Activated naive CD8-positive, alpha-beta T cell treated with anti-CD3 and anti-CD28 coated beads, Interleukin-2, amount 50 U/mL, for 24 hours (primary cell): ENCODE results near the gene CAPN10.

Experiments
- ATAC-seq: fragments of 150-1000 bp; cut with Tn5 transposase; one replicate; pipeline ENCODE4 v1.10.0; 2021
- DNase-seq: peaks from one replicate; pipeline ENCODE4 v3.0.0; 2021
- H3K27ac Mint-ChIP-seq: one replicate; pipeline ENCODE4 v1.8.0; 2021; ENCODE audit warnings: mild to moderate bottlenecking, mixed read lengths
- H3K27me3 Mint-ChIP-seq: one replicate; pipeline ENCODE4 v1.8.0; 2021; ENCODE audit warnings: mixed read lengths
- H3K36me3 Mint-ChIP-seq: one replicate; pipeline ENCODE4 v1.8.0; 2021; ENCODE audit warnings: low read depth, mixed read lengths
- H3K4me1 Mint-ChIP-seq: one replicate; pipeline ENCODE4 v1.8.0; 2021; ENCODE audit warnings: mixed read lengths
- H3K4me3 Mint-ChIP-seq: one replicate; pipeline ENCODE4 v1.8.0; 2021; ENCODE audit warnings: mild to moderate bottlenecking, moderate library complexity, mixed read lengths
- H3K9me3 Mint-ChIP-seq: one replicate; pipeline ENCODE4 v1.8.0; 2021; ENCODE audit warnings: mixed read lengths

Gene CAPN10

DNA sequence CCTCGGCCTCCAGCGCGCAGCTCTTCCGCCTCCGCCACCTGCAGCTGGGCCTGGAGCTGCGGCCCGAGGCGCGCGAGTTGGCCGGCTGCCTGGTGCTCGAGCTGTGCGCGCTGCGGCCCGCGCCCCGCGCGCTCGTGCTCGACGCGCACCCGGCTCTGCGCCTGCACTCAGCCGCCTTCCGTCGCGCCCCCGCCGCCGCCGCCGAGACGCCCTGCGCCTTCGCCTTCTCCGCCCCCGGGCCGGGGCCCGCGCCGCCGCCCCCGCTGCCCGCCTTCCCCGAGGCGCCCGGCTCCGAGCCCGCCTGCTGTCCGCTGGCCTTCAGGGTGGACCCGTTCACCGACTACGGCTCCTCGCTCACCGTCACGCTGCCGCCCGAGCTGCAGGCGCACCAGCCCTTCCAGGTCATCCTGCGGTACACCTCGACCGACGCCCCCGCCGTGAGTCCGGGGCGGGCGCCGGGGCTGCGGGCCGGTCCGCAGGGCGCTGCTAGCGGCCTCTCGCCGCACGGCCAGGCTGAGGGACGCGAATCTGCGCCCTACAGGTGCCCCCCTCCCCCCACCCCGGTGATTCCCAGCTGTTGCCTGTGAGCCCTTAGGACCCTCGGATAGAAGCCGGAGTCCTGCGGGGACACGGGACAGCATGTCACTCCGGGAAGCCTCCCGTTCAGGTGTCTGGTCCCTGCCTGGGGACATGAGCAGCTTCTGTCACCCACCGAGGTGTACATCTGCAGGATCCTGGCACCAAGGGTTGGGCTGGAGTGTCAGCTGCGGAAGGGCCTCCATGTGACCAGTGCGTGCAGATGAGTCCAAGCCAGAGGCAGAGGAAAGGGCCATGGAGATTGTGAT is 17.6 kb upstream of the CAPN10 start:
- no peaks in the 10 kb centered on the region for H3K27me3 Mint-ChIP-seq
- peak overlapping the region; percentile 42 for H3K27ac Mint-ChIP-seq
- ATAC-seq (no peak), DNase-seq (peak; percentile 45)
- no peaks in the 10 kb centered on the region for H3K9me3 Mint-ChIP-seq
- H3K36me3 Mint-ChIP-seq, result peaks cover 6% of the 10 kb centered on the region
- H3K4me3 Mint-ChIP-seq, result peak overlapping the region; percentile 78
- H3K4me1 Mint-ChIP-seq, result peaks cover 52% of the 10 kb centered on the region

DNA sequence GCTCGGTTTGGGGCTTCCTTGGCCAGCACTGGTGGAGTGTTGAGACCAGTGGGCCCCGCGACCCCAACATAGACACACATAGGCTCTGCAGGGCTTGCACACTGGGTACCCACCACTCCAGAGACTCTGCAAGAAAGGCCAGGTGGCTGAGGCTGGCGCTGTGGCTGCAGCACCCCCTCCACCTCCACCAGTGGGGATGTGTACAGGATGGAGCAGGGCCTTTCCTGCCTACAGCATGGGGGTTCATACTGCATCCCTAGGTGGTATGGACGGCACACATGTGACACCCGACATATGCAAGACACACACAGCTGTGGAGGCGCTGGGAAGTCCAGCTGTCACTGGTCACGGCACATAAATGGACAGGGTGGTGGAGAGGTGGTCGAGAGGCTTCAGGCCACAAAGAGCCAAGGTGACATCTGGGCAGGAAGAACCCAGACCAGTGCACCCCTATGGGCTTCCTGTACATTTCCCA is 17.0 kb upstream of the CAPN10 start:
- peak overlapping the region; percentile 42 for H3K27ac Mint-ChIP-seq
- H3K4me3 Mint-ChIP-seq, result peak overlapping the region; percentile 78
- peaks cover 45% of the 10 kb centered on the region for H3K4me1 Mint-ChIP-seq
- no peaks in the 10 kb centered on the region for H3K27me3 Mint-ChIP-seq
- DNase-seq, result no peak
- no peak for ATAC-seq
- H3K9me3 Mint-ChIP-seq, result no peaks in the 10 kb centered on the region
- H3K36me3 Mint-ChIP-seq, result peaks cover 4% of the 10 kb centered on the region

GRCh38 chr2:240569998-240570530 is 16.5 kb upstream of the CAPN10 start:
- H3K9me3 Mint-ChIP-seq, result no peaks in the 10 kb centered on the region
- DNase-seq, result no peak

DNA sequence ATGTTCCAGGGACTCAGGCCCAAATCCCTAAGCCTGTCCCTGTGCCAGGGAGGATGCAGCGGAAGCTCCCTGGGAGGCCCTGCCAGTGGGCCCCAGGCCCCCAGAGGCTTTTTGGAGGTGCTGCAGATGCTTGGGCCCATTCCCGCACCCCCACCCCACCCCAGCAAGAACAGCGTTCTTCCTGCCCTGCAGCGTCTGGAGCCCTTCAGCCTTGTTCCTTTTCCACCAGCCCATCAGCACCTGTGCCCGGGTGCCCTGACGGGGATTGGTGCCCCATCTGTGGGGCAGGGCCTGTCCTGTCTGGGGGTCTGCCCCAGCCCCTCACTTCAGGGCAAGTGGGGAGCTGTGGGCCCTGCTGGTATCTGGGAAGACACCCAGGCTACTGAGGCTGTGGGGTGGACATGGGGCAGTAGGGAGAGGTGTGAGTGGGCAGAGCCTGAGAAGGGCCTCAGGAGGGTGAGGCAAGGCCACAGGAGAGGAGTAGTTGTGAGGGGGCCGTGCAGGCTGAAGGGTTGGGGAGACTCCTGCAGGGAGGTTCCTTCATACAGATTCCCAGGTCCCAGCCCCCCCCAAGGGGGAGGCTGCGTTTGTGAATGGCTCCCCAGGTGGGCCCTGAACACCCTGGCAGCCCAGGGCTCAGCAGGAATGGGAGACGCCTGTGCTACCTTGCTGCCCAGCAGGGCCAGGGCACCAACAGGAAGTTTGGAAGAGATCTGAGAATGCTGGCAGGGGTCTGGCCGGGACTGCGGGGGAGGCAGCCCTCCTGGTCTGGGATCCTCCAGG is 15.8 kb upstream of the CAPN10 start:
- Mint-ChIP-seq H3K36me3 (peaks cover 2% of the 10 kb centered on the region), H3K27ac (no peak overlapping the region), H3K27me3 (no peaks in the 10 kb centered on the region), H3K9me3 (no peaks in the 10 kb centered on the region), H3K4me3 (no peak overlapping the region), H3K4me1 (peaks cover 34% of the 10 kb centered on the region)
- DNase-seq (no peak), ATAC-seq (no peak)

More at GRCh38 chr2:240569998-240570530, 16.5 kb upstream of the CAPN10 start:
- peaks cover 2% of the 10 kb centered on the region for H3K36me3 Mint-ChIP-seq
- H3K27me3 Mint-ChIP-seq, result no peaks in the 10 kb centered on the region
- H3K27ac Mint-ChIP-seq, result no peak overlapping the region
- H3K4me3 Mint-ChIP-seq, result peak overlapping the region; percentile 78
- peaks cover 40% of the 10 kb centered on the region for H3K4me1 Mint-ChIP-seq
- ATAC-seq, result no peak

- DNase-seq, result no peak
- H3K4me1 Mint-ChIP-seq, result peaks cover 28% of the 10 kb centered on the region
- peak overlapping the region; percentile 44 for H3K27ac Mint-ChIP-seq
- peaks cover 2% of the 10 kb centered on the region for H3K36me3 Mint-ChIP-seq
- no peaks in the 10 kb centered on the region for H3K27me3 Mint-ChIP-seq
- H3K9me3 Mint-ChIP-seq, result no peaks in the 10 kb centered on the region
- no peak for ATAC-seq
- H3K4me3 Mint-ChIP-seq, result no peak overlapping the region
Measured at GRCh38 chr2:240571314-240571973, 15.1 kb upstream of the CAPN10 start.

- no peak for DNase-seq
- H3K36me3 Mint-ChIP-seq, result peaks cover 2% of the 10 kb centered on the region
- H3K4me3 Mint-ChIP-seq, result no peak overlapping the region
- H3K27ac Mint-ChIP-seq, result no peak overlapping the region
- no peaks in the 10 kb centered on the region for H3K9me3 Mint-ChIP-seq
- no peak for ATAC-seq
- no peaks in the 10 kb centered on the region for H3K27me3 Mint-ChIP-seq
- H3K4me1 Mint-ChIP-seq, result peaks cover 25% of the 10 kb centered on the region
Measured at GRCh38 chr2:240572141-240573031, 14.1 kb upstream of the CAPN10 start.

GRCh38 chr2:240573071-240573515 is 13.4 kb upstream of the CAPN10 start:
- Mint-ChIP-seq H3K4me3 (no peak overlapping the region), H3K27me3 (no peaks in the 10 kb centered on the region)

DNA sequence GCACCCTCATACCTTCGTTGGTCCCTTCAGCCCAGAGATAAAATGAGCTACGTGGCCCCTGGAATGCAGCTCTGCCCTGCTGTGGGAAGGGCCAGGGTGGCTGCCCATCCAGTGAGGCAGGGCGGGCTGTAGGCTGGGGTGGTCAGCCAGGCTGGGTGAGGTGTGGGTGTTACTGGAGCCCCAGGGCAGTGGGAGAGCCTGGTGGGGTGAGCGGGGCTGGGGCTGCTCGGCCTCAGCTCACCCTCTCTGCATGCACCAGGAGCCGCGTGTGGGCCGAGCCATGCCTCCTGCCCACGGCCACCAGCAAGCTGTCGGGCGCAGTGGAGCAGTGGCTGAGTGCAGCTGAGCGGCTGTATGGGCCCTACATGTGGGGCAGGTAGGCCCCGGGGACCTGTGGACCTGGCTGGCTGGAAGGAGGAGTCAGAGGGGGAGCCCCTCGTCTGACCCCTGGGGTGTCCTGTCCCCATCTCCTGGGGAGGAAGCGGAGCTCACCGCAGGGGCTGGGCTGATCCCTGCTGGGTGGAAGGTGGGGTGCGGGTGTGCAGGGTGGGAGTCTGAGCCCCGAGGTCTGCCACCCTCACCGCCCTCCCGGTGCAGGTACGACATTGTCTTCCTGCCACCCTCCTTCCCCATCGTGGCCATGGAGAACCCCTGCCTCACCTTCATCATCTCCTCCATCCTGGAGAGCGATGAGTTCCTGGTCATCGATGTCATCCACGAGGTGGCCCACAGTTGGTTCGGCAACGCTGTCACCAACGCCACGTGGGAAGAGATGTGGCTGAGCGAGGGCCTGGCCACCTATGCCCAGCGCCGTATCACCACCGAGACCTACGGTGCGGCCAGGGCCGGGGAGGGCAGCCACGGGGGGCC is 12.8 kb upstream of the CAPN10 start:
- no peaks in the 10 kb centered on the region for H3K36me3 Mint-ChIP-seq
- no peaks in the 10 kb centered on the region for H3K9me3 Mint-ChIP-seq
- no peak overlapping the region for H3K27ac Mint-ChIP-seq
- peaks cover 23% of the 10 kb centered on the region for H3K4me1 Mint-ChIP-seq
- DNase-seq (no peak), ATAC-seq (no peak)
- H3K27me3 Mint-ChIP-seq, result no peaks in the 10 kb centered on the region
- no peak overlapping the region for H3K4me3 Mint-ChIP-seq

More at GRCh38 chr2:240573071-240573515, 13.4 kb upstream of the CAPN10 start:
- Mint-ChIP-seq H3K36me3 (no peaks in the 10 kb centered on the region), H3K9me3 (no peaks in the 10 kb centered on the region), H3K4me1 (peaks cover 21% of the 10 kb centered on the region), H3K27ac (no peak overlapping the region)
- DNase-seq, result no peak
- no peak for ATAC-seq

GRCh38 chr2:240574386-240575100 is 12.0 kb upstream of the CAPN10 start:
- H3K27ac Mint-ChIP-seq, result no peak overlapping the region
- H3K4me3 Mint-ChIP-seq, result no peak overlapping the region
- H3K4me1 Mint-ChIP-seq, result peaks cover 25% of the 10 kb centered on the region
- DNase-seq, result no peak
- peaks cover under 1% of the 10 kb centered on the region for H3K36me3 Mint-ChIP-seq
- no peak for ATAC-seq
- H3K9me3 Mint-ChIP-seq, result no peaks in the 10 kb centered on the region
- H3K27me3 Mint-ChIP-seq, result no peaks in the 10 kb centered on the region

GRCh38 chr2:240575101-240575965 is 11.2 kb upstream of the CAPN10 start:
- no peaks in the 10 kb centered on the region for H3K9me3 Mint-ChIP-seq
- peaks cover 26% of the 10 kb centered on the region for H3K4me1 Mint-ChIP-seq
- peaks cover 7% of the 10 kb centered on the region for H3K36me3 Mint-ChIP-seq
- no peak overlapping the region for H3K4me3 Mint-ChIP-seq
- no peak overlapping the region for H3K27ac Mint-ChIP-seq
- ATAC-seq (no peak), DNase-seq (no peak)
- H3K27me3 Mint-ChIP-seq, result no peaks in the 10 kb centered on the region

GRCh38 chr2:240576036-240576435 is 10.5 kb upstream of the CAPN10 start:
- H3K9me3 Mint-ChIP-seq, result no peaks in the 10 kb centered on the region
- H3K36me3 Mint-ChIP-seq, result peaks cover 9% of the 10 kb centered on the region
- no peak for ATAC-seq
- no peaks in the 10 kb centered on the region for H3K27me3 Mint-ChIP-seq
- H3K27ac Mint-ChIP-seq, result no peak overlapping the region
- DNase-seq, result no peak
- no peak overlapping the region for H3K4me3 Mint-ChIP-seq
- H3K4me1 Mint-ChIP-seq, result peaks cover 24% of the 10 kb centered on the region
